ENCODE results near the gene ISG15.
"Not testable (repeated sequence)": the region's sequence is repeated elsewhere in the genome, so short reads cannot be mapped to it uniquely, and the experiment has no call there.

Gene ISG15

GRCh38 chr1:1006305-1007159, 6.8 kb upstream of the ISG15 start:
- TF ChIP-seq CTCF (IDR thresholded peaks at IDR 0.05; ENCODE audit: insufficient read depth, low read depth, low read length, missing control alignments), result no peak
- no peak overlapping the region for H3K4me3 ChIP-seq (ENCODE audit: low read depth, low read length)
- no peak for DNase-seq (ENCODE audit: low read depth)

GRCh38 chr1:1010131-1010530, 3.2 kb upstream of the ISG15 start:
- DNase-seq (ENCODE audit: low read depth); H3K4me3 ChIP-seq (ENCODE audit: low read depth, low read length): not testable (repeated sequence)

DNA sequence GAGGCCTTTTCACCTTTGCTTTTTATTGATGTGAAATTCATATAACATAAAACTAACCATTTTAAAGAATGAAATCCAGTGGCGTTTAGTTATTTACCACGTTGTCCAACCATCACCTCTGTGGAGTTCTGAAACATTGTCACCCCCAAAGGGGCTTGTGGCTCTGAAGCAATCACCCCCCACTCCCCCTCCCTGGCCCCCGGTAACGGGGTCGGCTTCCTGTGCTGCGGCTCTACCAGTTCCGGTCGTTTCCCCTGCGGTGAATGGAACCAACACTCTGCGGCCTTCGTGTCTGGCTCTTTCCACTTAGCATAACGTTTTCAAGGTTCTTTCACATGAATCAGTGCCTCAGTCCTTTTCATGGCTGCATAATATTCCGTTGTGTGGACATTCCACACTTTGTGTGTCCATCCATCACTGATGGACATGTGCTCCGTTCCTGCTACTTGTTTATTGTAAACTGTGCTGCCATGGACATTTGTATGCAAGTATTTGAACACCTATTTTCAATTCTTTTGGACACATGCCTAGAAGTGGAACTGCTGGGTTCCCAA, 1.8 kb upstream of the ISG15 start:
- H3K4me3 ChIP-seq (ENCODE audit: low read depth, low read length), result no peak overlapping the region
- DNase-seq (ENCODE audit: low read depth), result no peak
- no peak for TF ChIP-seq CTCF (IDR thresholded peaks at IDR 0.05; ENCODE audit: insufficient read depth, low read depth, low read length, missing control alignments)

DNA sequence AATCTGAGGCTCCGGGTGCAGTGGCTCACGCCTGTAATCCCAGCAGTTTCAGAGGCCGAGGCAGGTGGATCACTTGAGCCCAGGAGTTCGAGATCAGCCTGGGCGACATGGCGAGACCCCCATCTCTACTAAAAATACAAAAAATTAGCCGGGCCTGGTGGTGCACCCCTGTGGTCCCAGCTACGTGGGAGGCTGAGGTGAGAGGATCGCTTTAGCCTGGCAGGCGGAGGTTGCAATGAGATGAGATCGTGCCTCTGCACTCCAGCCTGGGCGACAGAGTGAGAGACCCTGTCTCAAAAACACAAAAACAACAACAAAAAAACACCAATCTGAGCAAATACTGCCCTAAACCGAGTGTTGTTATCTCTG, 577 bp upstream of the ISG15 start:
- peak overlapping the region; percentile 82 for H3K4me3 ChIP-seq (ENCODE audit: low read depth, low read length)
- not testable (repeated sequence) for DNase-seq (ENCODE audit: low read depth)

GRCh38 chr1:1013922-1014648, 788 bp downstream of the ISG15 start:
- TF ChIP-seq CTCF (IDR thresholded peaks at IDR 0.05; ENCODE audit: insufficient read depth, low read depth, low read length, missing control alignments), result no peak
- peak; percentile 76 for DNase-seq (ENCODE audit: low read depth)
- H3K4me3 ChIP-seq (ENCODE audit: low read depth, low read length), result peak overlapping the region; percentile 82

GRCh38 chr1:1014799-1015681, 1.7 kb downstream of the ISG15 start:
- peak; percentile 40 for TF ChIP-seq CTCF (IDR thresholded peaks at IDR 0.05; ENCODE audit: insufficient read depth, low read depth, low read length, missing control alignments)
- H3K4me3 ChIP-seq (ENCODE audit: low read depth, low read length), result peak overlapping the region; percentile 82
- peak; percentile 49 for DNase-seq (ENCODE audit: low read depth)

DNA sequence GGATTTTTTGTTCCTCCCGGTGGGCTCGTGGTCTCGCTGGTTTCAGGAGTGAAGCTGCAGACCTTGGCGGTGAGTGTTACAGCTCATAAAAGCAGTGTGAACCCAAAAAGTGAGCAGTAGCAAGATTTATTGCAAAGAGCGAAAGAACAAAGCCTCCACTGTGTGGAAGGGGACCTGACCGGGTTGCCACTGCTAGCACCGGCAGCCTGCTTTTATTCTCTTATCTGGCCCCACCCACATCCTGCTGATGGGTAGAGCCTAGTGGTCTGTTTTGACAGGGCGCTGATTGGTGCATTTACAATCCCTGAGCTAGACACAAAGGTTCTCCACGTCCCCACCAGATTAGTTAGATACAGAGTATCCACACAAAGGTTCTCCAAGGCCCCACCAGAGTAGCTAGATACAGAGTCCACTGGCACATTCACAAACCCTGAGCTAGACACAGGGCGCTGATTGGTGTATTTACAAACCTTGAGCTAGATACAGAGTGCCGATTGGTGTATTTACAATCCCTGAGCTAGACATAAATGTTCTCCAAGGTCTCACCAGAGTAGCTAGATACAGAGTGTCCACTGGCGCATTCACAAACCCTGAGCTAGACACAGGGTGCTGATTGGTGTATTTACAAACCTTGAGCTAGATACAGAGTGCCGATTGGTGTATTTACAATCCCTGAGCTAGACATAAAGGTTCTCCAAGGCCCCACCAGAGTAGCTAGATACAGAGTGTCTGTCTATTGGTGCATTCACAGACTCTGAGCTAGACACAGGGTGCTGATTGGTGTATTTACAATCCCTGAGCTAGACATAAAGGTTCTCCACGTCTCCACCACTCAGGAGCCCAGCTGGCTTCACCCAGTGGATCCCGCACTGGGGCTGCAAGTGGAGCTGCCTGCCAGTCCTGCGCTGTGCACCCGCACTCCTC, 4.4 kb downstream of the ISG15 start:
- not testable (repeated sequence) for DNase-seq (ENCODE audit: low read depth); H3K4me3 ChIP-seq (ENCODE audit: low read depth, low read length)

- not testable (repeated sequence) for H3K4me3 ChIP-seq (ENCODE audit: low read depth, low read length); DNase-seq (ENCODE audit: low read depth)
Observed at GRCh38 chr1:1018321-1018685, 5.0 kb downstream of the ISG15 start.
